ENCODE data around the gene FNDC5. TPM values are rescaled to one million over a fixed set of nuclear protein-coding genes. Genes with fewer than 3 reads are reported as not detected.

Gene FNDC5
- total and polyA plus RNA-seq, 2 of the 13 experiments (the other 11 are each of a cell fraction or from before 2014, with no cell fraction given): 1.4 to 3.1 TPM

DNA sequence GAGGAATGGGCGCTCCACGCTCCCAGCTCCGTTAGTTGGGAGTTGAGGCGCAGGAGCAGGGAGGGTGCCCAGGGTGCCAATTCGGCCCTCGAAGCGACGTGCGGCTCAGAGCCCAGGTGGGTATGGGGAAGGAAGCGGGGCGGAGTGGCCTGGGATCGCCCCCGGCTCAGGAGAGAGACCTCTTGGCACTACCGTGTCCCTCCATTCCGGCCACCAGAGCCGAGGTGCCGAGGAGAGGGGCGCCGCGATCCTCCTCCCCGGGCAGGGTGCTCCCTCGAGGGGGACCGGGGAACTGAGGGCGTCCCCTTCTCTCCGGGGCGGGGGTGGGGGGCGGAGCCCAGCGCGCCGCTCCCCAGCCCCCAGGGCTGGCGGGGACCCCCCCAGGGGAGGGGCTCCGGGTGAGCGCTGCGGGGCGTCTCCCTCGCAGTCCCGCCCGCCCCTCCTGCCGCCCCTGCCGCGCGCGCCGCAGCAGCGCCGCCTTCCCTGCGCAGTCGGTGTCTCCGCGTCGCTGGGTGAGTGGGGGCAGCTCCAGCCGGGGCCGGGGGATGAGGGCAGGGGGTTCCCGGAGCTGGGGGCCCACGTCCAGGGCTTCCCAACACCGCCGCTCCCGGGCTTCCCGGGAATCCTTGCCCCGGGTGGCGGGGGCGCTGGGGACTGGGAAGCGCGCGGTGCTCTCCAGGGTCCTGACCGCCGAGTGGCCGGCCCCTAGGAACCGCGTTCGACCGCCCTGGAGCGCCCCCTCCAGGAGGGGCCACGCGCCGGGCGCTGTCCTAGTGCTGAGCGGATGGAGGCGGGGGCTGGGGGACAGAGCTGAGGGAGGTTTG lies 15.5 kb upstream of the FNDC5 start, which contains the start of gene HPCA (continued):
- TF ChIP-seq, protein P1, sequence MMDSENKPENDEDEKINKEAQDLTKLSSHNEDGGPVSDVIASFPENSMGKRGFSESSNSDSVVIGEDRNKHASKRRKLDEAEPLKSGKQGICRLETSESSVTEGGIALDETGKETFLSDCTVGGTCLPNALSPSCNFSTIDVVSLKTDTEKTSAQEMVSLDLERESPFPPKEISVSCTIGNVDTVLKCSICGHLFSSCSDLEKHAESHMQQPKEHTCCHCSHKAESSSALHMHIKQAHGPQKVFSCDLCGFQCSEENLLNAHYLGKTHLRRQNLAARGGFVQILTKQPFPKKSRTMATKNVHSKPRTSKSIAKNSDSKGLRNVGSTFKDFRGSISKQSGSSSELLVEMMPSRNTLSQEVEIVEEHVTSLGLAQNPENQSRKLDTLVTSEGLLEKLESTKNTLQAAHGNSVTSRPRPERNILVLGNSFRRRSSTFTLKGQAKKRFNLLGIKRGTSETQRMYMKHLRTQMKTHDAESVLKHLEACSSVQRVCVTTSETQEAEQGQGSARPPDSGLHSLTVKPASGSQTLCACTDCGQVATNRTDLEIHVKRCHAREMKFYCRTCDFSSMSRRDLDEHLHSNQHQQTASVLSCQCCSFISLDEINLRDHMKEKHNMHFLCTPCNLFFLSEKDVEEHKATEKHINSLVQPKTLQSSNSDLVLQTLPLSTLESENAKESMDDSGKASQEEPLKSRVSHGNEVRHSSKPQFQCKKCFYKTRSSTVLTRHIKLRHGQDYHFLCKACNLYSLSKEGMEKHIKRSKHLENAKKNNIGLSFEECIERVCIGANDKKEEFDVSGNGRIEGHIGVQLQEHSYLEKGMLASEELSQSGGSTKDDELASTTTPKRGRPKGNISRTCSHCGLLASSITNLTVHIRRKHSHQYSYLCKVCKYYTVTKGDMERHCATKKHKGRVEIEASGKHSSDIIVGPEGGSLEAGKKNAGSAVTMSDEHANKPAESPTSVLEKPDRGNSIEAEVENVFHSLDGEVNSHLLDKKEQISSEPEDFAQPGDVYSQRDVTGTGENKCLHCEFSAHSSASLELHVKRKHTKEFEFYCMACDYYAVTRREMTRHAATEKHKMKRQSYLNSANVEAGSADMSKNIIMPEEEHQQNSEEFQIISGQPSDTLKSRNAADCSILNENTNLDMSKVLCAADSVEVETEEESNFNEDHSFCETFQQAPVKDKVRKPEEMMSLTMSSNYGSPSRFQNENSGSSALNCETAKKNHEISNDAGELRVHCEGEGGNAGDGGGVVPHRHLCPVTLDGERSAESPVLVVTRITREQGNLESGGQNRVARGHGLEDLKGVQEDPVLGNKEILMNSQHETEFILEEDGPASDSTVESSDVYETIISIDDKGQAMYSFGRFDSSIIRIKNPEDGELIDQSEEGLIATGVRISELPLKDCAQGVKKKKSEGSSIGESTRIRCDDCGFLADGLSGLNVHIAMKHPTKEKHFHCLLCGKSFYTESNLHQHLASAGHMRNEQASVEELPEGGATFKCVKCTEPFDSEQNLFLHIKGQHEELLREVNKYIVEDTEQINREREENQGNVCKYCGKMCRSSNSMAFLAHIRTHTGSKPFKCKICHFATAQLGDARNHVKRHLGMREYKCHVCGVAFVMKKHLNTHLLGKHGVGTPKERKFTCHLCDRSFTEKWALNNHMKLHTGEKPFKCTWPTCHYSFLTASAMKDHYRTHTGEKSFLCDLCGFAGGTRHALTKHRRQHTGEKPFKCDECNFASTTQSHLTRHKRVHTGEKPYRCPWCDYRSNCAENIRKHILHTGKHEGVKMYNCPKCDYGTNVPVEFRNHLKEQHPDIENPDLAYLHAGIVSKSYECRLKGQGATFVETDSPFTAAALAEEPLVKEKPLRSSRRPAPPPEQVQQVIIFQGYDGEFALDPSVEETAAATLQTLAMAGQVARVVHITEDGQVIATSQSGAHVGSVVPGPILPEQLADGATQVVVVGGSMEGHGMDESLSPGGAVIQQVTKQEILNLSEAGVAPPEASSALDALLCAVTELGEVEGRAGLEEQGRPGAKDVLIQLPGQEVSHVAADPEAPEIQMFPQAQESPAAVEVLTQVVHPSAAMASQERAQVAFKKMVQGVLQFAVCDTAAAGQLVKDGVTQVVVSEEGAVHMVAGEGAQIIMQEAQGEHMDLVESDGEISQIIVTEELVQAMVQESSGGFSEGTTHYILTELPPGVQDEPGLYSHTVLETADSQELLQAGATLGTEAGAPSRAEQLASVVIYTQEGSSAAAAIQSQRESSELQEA (CRISPR knock-in tag; IDR thresholded peaks at IDR 0.05; ENCODE audit: not compliant biosample characterization): peak; percentile 98
- no peak for TF ChIP-seq PHF21A (CRISPR knock-in tag; IDR thresholded peaks at IDR 0.05)
- TF ChIP-seq, protein P2, sequence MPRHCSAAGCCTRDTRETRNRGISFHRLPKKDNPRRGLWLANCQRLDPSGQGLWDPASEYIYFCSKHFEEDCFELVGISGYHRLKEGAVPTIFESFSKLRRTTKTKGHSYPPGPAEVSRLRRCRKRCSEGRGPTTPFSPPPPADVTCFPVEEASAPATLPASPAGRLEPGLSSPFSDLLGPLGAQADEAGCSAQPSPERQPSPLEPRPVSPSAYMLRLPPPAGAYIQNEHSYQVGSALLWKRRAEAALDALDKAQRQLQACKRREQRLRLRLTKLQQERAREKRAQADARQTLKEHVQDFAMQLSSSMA (CRISPR knock-in tag; IDR thresholded peaks at IDR 0.05): peak; percentile 94
- TF ChIP-seq, protein P3, sequence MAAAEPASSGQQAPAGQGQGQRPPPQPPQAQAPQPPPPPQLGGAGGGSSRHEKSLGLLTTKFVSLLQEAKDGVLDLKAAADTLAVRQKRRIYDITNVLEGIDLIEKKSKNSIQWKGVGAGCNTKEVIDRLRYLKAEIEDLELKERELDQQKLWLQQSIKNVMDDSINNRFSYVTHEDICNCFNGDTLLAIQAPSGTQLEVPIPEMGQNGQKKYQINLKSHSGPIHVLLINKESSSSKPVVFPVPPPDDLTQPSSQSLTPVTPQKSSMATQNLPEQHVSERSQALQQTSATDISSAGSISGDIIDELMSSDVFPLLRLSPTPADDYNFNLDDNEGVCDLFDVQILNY (CRISPR knock-in tag; conservative IDR thresholded peaks at IDR 0.05): peak; percentile 92
- peak; percentile 99; the same call in 1 of the 2 replicates for TF ChIP-seq ZNF558 (CRISPR knock-in tag; IDR thresholded peaks at IDR 0.05; ENCODE audit: borderline replicate concordance)
- no peak for TF ChIP-seq RBM22 (optimal IDR thresholded peaks at IDR 0.05; ENCODE audit: low read length)
- peak; percentile 95 for TF ChIP-seq ZNF616 (CRISPR knock-in tag; IDR thresholded peaks at IDR 0.05; ENCODE audit: low read depth)
- TF ChIP-seq KAT7 (CRISPR knock-in tag; IDR thresholded peaks at IDR 0.05; ENCODE audit: borderline replicate concordance): no peak
- TF ChIP-seq ZKSCAN5 (CRISPR knock-in tag; IDR thresholded peaks at IDR 0.05): no peak
- no peak for TF ChIP-seq HNRNPL (IDR thresholded peaks at IDR 0.05; ENCODE audit: low read depth, low read length)
- TF ChIP-seq, protein P4, sequence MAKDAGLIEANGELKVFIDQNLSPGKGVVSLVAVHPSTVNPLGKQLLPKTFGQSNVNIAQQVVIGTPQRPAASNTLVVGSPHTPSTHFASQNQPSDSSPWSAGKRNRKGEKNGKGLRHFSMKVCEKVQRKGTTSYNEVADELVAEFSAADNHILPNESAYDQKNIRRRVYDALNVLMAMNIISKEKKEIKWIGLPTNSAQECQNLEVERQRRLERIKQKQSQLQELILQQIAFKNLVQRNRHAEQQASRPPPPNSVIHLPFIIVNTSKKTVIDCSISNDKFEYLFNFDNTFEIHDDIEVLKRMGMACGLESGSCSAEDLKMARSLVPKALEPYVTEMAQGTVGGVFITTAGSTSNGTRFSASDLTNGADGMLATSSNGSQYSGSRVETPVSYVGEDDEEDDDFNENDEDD (CRISPR knock-in tag; IDR thresholded peaks at IDR 0.05; ENCODE audit: borderline replicate concordance): peak; percentile 45; the same call in 1 of the 2 replicates
- TF ChIP-seq ZMYM4 (CRISPR knock-in tag; IDR thresholded peaks at IDR 0.05): peak; percentile 87
- TF ChIP-seq FOXK2 (IDR thresholded peaks at IDR 0.05): no peak
- TF ChIP-seq STAG1 (CRISPR knock-in tag; IDR thresholded peaks at IDR 0.05): peak; percentile 56
- peak; percentile 71; the same call in 1 of the 2 replicates for TF ChIP-seq ZNF562 (CRISPR knock-in tag; IDR thresholded peaks at IDR 0.05; ENCODE audit: borderline replicate concordance)
- peak; percentile 78; the same call in 1 of the 3 replicates for TF ChIP-seq MXI1 (IDR thresholded peaks at IDR 0.05; ENCODE audit: borderline replicate concordance, low read depth, low read length)
- TF ChIP-seq ZNF883 (CRISPR knock-in tag; IDR thresholded peaks at IDR 0.05; ENCODE audit: not compliant biosample characterization): peak; percentile 98
